ENCODE measurements around the gene ATL1. TPM values are rescaled to one million over a fixed set of nuclear protein-coding genes. Genes with fewer than 3 reads are reported as not detected.

Gene ATL1
- total RNA-seq, 1 donor from 2014 or later: 1.8 TPM

- no peaks in the 10 kb centered on the region for H3K36me3 Mint-ChIP-seq
- no peak overlapping the region for H3K4me3 Mint-ChIP-seq
- peak overlapping the region; percentile 76 for H3K27ac Mint-ChIP-seq
- H3K9me3 Mint-ChIP-seq: no peaks in the 10 kb centered on the region
- no peaks in the 10 kb centered on the region for H3K27me3 Mint-ChIP-seq (ENCODE audit: low read depth)
- TF ChIP-seq CTCF (IDR thresholded peaks at IDR 0.05; ENCODE audit: unreplicated experiment): no peak
- H3K4me1 Mint-ChIP-seq: peaks cover 41% of the 10 kb centered on the region
- no peak for DNase-seq (ENCODE audit: low spot score in 2 of 2, unreplicated experiment in 2 of 2)
Observed at GRCh38 chr14:50521912-50522341, 38.0 kb upstream of the ATL1 start.

- H3K36me3 Mint-ChIP-seq: no peaks in the 10 kb centered on the region
- peaks cover 42% of the 10 kb centered on the region for H3K4me1 Mint-ChIP-seq
- no peak for DNase-seq (ENCODE audit: low spot score in 2 of 2, unreplicated experiment in 2 of 2)
- TF ChIP-seq CTCF (IDR thresholded peaks at IDR 0.05; ENCODE audit: unreplicated experiment): no peak
- peak overlapping the region; percentile 27 for H3K27ac Mint-ChIP-seq
- no peaks in the 10 kb centered on the region for H3K27me3 Mint-ChIP-seq (ENCODE audit: low read depth)
- H3K4me3 Mint-ChIP-seq: no peak overlapping the region
- no peaks in the 10 kb centered on the region for H3K9me3 Mint-ChIP-seq
Observed at GRCh38 chr14:50523271-50524041, 36.5 kb upstream of the ATL1 start.

GRCh38 chr14:50524060-50524459, 35.9 kb upstream of the ATL1 start:
- DNase-seq (ENCODE audit: low spot score in 2 of 2, unreplicated experiment in 2 of 2): no peak
- no peaks in the 10 kb centered on the region for H3K9me3 Mint-ChIP-seq
- H3K27me3 Mint-ChIP-seq (ENCODE audit: low read depth): no peaks in the 10 kb centered on the region
- no peak for TF ChIP-seq CTCF (IDR thresholded peaks at IDR 0.05; ENCODE audit: unreplicated experiment)
- peak overlapping the region; percentile 35 for H3K27ac Mint-ChIP-seq
- H3K36me3 Mint-ChIP-seq: no peaks in the 10 kb centered on the region
- no peak overlapping the region for H3K4me3 Mint-ChIP-seq
- H3K4me1 Mint-ChIP-seq: peaks cover 42% of the 10 kb centered on the region

- no peak overlapping the region for H3K4me3 Mint-ChIP-seq
- no peaks in the 10 kb centered on the region for H3K27me3 Mint-ChIP-seq (ENCODE audit: low read depth)
- TF ChIP-seq CTCF (IDR thresholded peaks at IDR 0.05; ENCODE audit: unreplicated experiment): no peak
- no peaks in the 10 kb centered on the region for H3K9me3 Mint-ChIP-seq
- peak overlapping the region; percentile 58 for H3K27ac Mint-ChIP-seq
- H3K4me1 Mint-ChIP-seq: peaks cover 51% of the 10 kb centered on the region
- no peaks in the 10 kb centered on the region for H3K36me3 Mint-ChIP-seq
- no peak for DNase-seq (ENCODE audit: low spot score in 2 of 2, unreplicated experiment in 2 of 2)
Observed at GRCh38 chr14:50524731-50525515, 35.0 kb upstream of the ATL1 start.

- H3K4me3 Mint-ChIP-seq: no peak overlapping the region
- peaks cover 61% of the 10 kb centered on the region for H3K4me1 Mint-ChIP-seq
- H3K36me3 Mint-ChIP-seq: no peaks in the 10 kb centered on the region
- no peaks in the 10 kb centered on the region for H3K27me3 Mint-ChIP-seq (ENCODE audit: low read depth)
- no peak for TF ChIP-seq CTCF (IDR thresholded peaks at IDR 0.05; ENCODE audit: unreplicated experiment)
- H3K27ac Mint-ChIP-seq: peak overlapping the region; percentile 22
- no peak for DNase-seq (ENCODE audit: low spot score in 2 of 2, unreplicated experiment in 2 of 2)
- H3K9me3 Mint-ChIP-seq: no peaks in the 10 kb centered on the region
Observed at GRCh38 chr14:50528000-50528399, 31.9 kb upstream of the ATL1 start.
